Iris pigment epithelial cell (primary cell): ENCODE results near the gene PLEKHG4B.

Experiments
- DNase-seq: peaks from one replicate; pipeline ENCODE4 v3.0.0-alpha.2; 2011; ENCODE audit warnings: low read depth

The PLEKHG4B gene

DNA sequence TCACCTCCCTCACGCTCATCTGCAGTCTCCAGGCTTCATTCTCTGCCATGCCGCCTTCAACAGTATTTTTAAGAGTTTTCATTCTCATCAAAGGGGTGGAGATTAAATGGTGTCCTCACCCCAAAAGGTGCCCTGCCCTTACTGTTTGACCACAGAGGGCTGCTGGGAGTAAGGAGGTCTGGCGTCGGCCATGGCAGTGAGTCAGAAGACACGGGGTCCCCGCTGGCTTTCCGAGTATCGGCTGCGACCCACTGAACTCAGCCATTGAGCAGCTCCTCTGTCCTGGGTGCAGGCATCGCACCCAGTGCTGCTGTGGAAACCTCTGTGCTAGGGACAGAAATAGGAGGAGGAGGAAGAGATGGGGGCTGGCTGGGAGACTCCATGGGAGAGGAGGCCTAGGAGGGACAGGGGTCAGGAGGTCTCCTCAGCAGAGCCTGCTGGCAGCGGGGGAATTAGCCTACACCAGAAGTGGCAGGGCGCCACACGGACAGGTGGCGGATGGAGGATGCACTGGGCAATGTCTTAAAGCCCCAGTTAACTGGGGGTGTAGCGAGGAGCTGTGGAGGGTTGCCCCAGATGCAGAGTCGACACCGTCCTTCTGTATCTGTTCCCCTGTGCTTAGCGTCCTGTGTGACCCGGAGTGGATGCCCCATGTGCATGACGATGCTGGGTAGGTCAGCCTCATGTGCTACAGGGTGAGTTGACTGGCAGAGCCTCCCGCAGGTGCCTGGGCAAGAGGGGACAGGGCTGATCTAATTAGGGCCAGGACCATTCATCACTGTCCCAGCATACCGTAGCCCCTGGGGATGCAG is 15.4 kb upstream of the PLEKHG4B start:
- DNase-seq = no peak

DNA sequence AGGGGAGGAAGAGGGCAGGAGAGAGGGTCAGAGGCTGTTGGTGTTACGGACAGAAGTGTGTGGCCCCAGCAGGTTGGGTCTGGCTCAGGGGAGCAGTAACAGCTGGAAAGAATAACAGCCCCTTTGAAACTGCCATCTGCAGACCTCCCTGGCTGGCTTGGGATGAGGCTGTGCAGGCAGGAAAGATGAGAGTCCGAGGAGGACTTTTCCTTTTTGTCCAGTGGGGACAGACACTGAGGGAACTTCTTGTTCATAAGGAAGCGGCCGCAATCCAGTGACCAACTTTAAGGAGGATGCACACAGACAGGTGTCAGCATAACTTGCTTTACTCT is 14.8 kb upstream of the PLEKHG4B start:
- DNase-seq = no peak

DNA sequence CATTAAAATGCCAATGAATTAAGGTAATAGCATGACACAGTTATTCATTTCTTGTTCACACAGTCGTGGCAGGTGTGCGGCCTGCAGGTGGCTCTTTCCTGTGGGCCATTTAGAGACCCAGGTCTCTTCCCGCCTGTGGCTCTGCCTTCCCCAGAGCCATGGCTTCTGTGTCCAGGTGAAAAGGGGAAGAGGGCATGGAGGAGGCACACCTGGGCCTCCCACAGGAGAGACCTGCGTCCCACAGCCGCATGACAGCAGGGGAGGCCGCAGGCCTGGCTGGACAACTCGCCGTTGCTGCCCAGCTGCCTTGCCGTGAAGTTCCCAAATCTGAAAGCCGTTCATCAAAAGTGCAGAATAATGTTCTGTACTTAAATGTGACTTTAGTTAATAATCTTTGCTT is 14.4 kb upstream of the PLEKHG4B start:
- DNase-seq = no peak

GRCh38 chr5:77957-78804 is 13.8 kb upstream of the PLEKHG4B start:
- peak; percentile 13 for DNase-seq

DNA sequence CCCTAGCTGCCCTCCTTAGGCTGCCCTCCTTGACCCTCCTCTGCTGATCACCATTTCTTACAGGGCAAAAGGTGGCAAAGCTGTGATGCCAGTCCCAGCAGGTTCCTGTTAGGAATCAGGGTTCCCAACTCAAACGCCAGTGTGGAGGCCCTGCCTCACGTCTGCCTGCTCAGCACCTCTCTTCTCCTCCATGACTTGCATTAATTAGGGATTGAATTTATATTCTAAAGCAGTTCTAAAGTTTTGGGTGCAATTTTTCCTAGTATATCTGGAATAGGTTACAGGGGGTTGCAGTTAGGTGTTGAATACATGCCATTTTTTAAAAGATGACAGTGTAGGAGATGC is 13.2 kb upstream of the PLEKHG4B start:
- no peak for DNase-seq

DNA sequence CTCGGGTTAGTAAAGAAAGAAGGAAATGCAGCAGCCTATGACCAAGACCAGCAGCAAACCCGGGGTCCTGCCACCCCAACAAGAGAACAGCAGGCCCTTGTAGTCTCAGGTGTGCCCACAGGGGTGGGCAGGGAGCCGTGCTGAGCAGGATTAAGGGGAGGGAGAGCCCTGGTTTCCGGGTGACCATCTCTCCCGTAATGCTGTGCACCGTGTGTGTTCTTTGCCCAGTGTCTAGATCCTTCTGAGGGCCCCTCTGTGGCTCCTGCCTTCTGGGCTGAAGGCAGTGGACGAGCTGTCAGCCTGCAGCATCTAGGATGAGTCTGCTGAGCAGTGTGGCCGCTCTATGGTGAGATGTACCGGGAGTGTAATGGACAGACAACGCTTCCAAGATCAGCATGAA is 12.7 kb upstream of the PLEKHG4B start:
- DNase-seq = no peak

- no peak for DNase-seq
Measured at GRCh38 chr5:79821-80220, 12.1 kb upstream of the PLEKHG4B start.

DNA sequence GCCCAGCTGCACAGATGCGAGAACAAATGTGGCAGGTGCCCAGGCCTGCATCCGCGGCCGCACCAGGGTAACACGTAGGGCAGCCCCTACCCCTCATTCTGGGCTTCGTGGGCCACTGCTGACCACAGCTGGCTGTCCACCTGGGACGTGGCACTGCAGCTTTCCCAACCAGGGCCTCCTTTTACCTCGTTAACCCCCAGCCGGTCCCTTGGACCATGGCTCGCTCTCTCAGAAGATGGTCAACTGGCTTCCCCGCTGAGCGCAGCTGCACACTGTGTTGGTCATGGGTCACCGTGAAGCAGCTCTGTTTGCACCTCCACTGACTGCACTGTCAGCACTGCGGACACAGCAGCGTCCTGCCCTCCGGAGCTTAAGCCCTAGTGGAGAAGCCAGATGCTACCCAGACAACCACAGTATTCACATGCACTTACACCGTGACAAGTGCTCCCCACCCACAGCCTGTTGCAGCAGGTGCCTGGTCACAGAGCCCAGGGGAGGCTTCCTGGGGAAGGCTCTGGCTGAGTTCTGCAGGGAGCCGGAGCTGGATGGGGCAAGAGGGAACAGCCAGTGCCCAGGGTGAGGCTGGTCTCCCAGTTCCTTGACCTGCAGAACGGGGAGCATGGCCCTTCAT is 10.5 kb upstream of the PLEKHG4B start:
- no peak for DNase-seq

- peak; percentile 43 for DNase-seq
Measured at GRCh38 chr5:82097-82496, 9.9 kb upstream of the PLEKHG4B start.

- no peak for DNase-seq
Measured at GRCh38 chr5:82570-82969, 9.4 kb upstream of the PLEKHG4B start.

- no peak for DNase-seq
Measured at GRCh38 chr5:83029-83428, 8.9 kb upstream of the PLEKHG4B start.

DNA sequence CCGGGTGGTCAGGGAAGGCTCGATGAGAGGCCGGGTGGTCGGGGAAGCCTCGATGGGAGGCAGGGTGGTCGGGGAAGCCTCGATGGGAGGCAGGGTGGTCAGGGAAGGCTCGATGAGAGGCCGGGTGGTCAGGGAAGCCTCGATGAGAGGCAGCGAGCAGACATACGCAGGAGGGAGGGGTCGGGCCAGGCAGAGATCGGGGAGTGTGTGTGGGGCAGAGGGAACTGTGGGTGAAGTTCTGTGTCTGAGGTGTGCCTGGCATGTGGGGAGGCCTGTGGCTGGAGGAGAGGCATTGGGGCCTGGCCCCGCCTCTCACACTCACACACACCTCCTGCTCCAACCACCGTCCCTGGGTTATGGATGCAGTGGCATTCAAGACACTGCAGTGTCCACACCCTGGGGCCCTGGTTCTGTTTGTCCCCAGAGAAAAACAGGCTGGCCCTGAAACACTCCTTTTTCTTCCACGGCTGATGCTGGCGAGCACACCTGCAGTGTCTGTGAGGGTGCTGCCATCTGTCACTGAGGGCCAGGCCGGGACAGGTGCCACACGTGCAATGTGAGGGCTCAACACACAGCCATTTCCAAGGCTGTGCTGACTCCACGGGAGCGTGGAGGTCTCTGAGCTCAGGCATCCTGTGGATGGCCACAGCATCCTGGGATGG is 6.5 kb upstream of the PLEKHG4B start:
- DNase-seq = no peak

DNA sequence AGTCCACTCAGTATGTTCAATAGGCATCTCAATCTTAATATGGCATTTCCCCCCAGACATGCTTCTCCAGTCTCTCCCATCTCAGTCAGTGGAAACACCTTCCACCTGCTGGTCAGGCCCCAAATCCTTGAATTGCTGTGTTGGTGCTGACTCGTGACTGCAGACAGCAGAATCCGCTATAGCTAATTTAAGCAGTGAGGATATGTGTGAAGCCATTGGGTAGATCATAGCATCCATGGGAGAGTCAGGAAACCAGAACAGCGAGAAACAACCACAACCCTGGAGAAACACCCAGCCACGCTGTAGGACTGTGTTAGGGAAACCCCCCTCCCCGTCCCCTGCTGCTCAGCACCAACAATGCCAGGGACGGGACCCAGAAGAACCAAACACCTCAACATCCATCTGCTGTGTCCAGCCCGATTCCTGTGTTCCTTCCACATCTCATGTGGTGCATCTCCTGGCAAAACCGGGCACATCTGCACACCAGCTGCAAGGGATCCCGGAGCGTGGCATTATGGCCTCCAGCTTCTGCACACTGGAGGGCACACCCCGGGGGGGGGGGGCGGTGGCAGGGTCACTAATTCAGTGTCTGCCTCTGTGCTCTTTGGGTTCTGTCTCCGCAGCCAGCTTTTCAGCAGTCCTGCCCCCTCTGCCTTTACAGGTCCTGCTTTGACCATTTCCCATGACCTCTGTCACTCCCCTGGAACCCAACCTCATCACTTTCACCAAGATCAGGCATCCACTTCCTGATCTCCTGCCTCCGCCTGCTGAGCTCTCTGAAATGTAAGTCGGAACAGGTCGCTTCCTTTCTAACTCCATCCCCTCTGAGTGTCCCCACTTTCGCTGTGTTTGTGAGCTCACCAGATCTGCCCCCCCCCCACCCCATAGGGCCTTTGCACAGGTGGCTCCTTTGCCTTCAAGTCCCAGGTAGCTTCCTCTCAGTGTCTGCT is 2.4 kb upstream of the PLEKHG4B start:
- no peak for DNase-seq

GRCh38 chr5:90590-91547 is 1.1 kb upstream of the PLEKHG4B start:
- peak; percentile 8 for DNase-seq

GRCh38 chr5:92401-93220 is 643 bp downstream of the PLEKHG4B start:
- DNase-seq = no peak

GRCh38 chr5:93221-93980 is 1.4 kb downstream of the PLEKHG4B start:
- DNase-seq = no peak

- no peak for DNase-seq
Measured at GRCh38 chr5:94113-94892, 2.3 kb downstream of the PLEKHG4B start.
